Ascending aorta (tissue), 2 donors: Measurements from ENCODE around the gene GOLGA6D. TPM values are rescaled to one million over a fixed set of nuclear protein-coding genes. Genes with fewer than 3 reads are reported as not detected.
"Not testable (repeated sequence)": the region's sequence is repeated elsewhere in the genome, so short reads cannot be mapped to it uniquely, and the experiment has no call there.

ENCODE experiments used
- DNase-seq, 2 donors: peaks; one replicate each; pipeline ENCODE4 v3.0.0-alpha.2; 2019; ENCODE audit warnings: low spot score in 2 of 2
- H3K27ac ChIP-seq, 2 donors: fragments of 200-600 bp; sonication (generic); one replicate each; pipeline ENCODE4 v1.5.1; 2016 to 2017; ENCODE audit warnings: mild to moderate bottlenecking in 1 of 2
- H3K27me3 ChIP-seq: fragments of 200-600 bp; sonication (generic); one replicate; pipeline ENCODE4 v1.5.1; 2017
- H3K36me3 ChIP-seq, 2 donors: fragments of 200-600 bp; sonication (generic); one replicate each; pipeline ENCODE4 v1.5.1; 2016
- H3K4me1 ChIP-seq, 2 donors: fragments of 200-600 bp; sonication (generic); one replicate each; pipeline ENCODE4 v1.5.1; 2016 to 2017; ENCODE audit warnings: mild to moderate bottlenecking in 1 of 2
- H3K4me3 ChIP-seq, 2 donors: fragments of 200-600 bp; sonication (generic); one replicate each; pipeline ENCODE4 v1.5.1; 2016 to 2017; ENCODE audit warnings: mild to moderate bottlenecking in 1 of 2
- H3K9me3 ChIP-seq, 2 donors: fragments of 200-600 bp; sonication (generic); one replicate each; pipeline ENCODE4 v1.5.1; 2016
- CTCF ChIP-seq, 3 experiments: fragments of 200-600 bp in 2 of 3; fragments of 450-650 bp in 1 of 3; sonication (generic) in 2 of 3; IDR thresholded peaks; one replicate each; pipeline ENCODE4 v1.5.1; 2016 to 2019; ENCODE audit warnings: antibody characterized with exemption in 3 of 3, mild to moderate bottlenecking in 1 of 3, moderate library complexity in 1 of 3
- intact Hi-C: fragments of 100-400 bp; cut with DNase I; formaldehyde crosslinking; loops from one replicate; pipeline ENCODE4 v1.15.1; 2023
- total RNA-seq: library from RNA; depleted of rRNA; stranded (reverse); fragments of >200 nt; gene quantifications from one replicate; pipeline ENCODE4 v1.1.0, GENCODE V29; 2016

GOLGA6D gene
- total RNA-seq, 1 donor from 2014 or later: not detected

GRCh38 chr15:75237316-75237982, 45.2 kb upstream of the GOLGA6D start:
- no peak overlapping the region for H3K4me3 ChIP-seq
- no peak for TF ChIP-seq CTCF (IDR thresholded peaks at IDR 0.05)
- intact Hi-C loops: no loop called here
- no peaks in the 10 kb centered on the region for H3K9me3 ChIP-seq
- H3K27ac ChIP-seq: no peak overlapping the region
- DNase-seq: no peak
- no peaks in the 10 kb centered on the region for H3K36me3 ChIP-seq
- H3K4me1 ChIP-seq: no peaks in the 10 kb centered on the region
- no peaks in the 10 kb centered on the region for H3K27me3 ChIP-seq

- H3K4me3 ChIP-seq: no peak overlapping the region
- no peaks in the 10 kb centered on the region for H3K27me3 ChIP-seq
- no peaks in the 10 kb centered on the region for H3K4me1 ChIP-seq
- DNase-seq: no peak
- intact Hi-C loops: no loop called here
- no peaks in the 10 kb centered on the region for H3K9me3 ChIP-seq
- H3K36me3 ChIP-seq: no peaks in the 10 kb centered on the region
- H3K27ac ChIP-seq: no peak overlapping the region
- no peak for TF ChIP-seq CTCF (IDR thresholded peaks at IDR 0.05)
Measured at GRCh38 chr15:75238150-75238549, 44.5 kb upstream of the GOLGA6D start.

GRCh38 chr15:75245741-75246140, 36.9 kb upstream of the GOLGA6D start:
- H3K4me1 ChIP-seq, H3K27me3 ChIP-seq, H3K27ac ChIP-seq, H3K4me3 ChIP-seq, DNase-seq, H3K36me3 ChIP-seq, H3K9me3 ChIP-seq, intact Hi-C loops: not testable (repeated sequence)

- H3K36me3 ChIP-seq, intact Hi-C loops, DNase-seq, H3K9me3 ChIP-seq, H3K4me3 ChIP-seq, H3K27ac ChIP-seq, H3K27me3 ChIP-seq, H3K4me1 ChIP-seq: not testable (repeated sequence)
Measured at GRCh38 chr15:75248991-75249390, 33.6 kb upstream of the GOLGA6D start.

- Histone ChIP-seq H3K36me3 (no peaks in the 10 kb centered on the region), H3K9me3 (no peaks in the 10 kb centered on the region), H3K4me1 (no peaks in the 10 kb centered on the region), H3K27me3 (no peaks in the 10 kb centered on the region), H3K27ac (no peak overlapping the region), H3K4me3 (no peak overlapping the region)
- no peak for TF ChIP-seq CTCF (IDR thresholded peaks at IDR 0.05)
- no peak for DNase-seq
- intact Hi-C loops: no loop called here
Measured at GRCh38 chr15:75249726-75250125, 32.9 kb upstream of the GOLGA6D start.

- H3K4me3 ChIP-seq, H3K27me3 ChIP-seq, DNase-seq, H3K27ac ChIP-seq, H3K4me1 ChIP-seq, H3K36me3 ChIP-seq, intact Hi-C loops, H3K9me3 ChIP-seq: not testable (repeated sequence)
Measured at GRCh38 chr15:75251343-75251742, 31.3 kb upstream of the GOLGA6D start.

- DNase-seq, H3K4me1 ChIP-seq, H3K27ac ChIP-seq, H3K36me3 ChIP-seq, H3K27me3 ChIP-seq, H3K4me3 ChIP-seq, intact Hi-C loops, H3K9me3 ChIP-seq: not testable (repeated sequence)
Measured at GRCh38 chr15:75252285-75252684, 30.4 kb upstream of the GOLGA6D start.

GRCh38 chr15:75258034-75258433, 24.6 kb upstream of the GOLGA6D start, which contains the start of gene GOLGA6C:
Gene GOLGA6C (plus strand): TSS chr15:75258334. CDS start chr15:75258599, 265 bp downstream.
- H3K27ac ChIP-seq, H3K4me1 ChIP-seq, H3K4me3 ChIP-seq, intact Hi-C loops, DNase-seq, H3K36me3 ChIP-seq, H3K27me3 ChIP-seq, H3K9me3 ChIP-seq: not testable (repeated sequence)

GRCh38 chr15:75258620-75259343, 23.9 kb upstream of the GOLGA6D start:
- H3K36me3 ChIP-seq, H3K9me3 ChIP-seq, DNase-seq, H3K27ac ChIP-seq, H3K4me3 ChIP-seq, intact Hi-C loops, H3K4me1 ChIP-seq, H3K27me3 ChIP-seq: not testable (repeated sequence)

GRCh38 chr15:75259873-75260272, 22.8 kb upstream of the GOLGA6D start:
- H3K27ac ChIP-seq, H3K36me3 ChIP-seq, intact Hi-C loops, DNase-seq, H3K27me3 ChIP-seq, H3K4me3 ChIP-seq, H3K4me1 ChIP-seq, H3K9me3 ChIP-seq: not testable (repeated sequence)

- not testable (repeated sequence) for H3K27me3 ChIP-seq, H3K4me1 ChIP-seq, H3K9me3 ChIP-seq, H3K4me3 ChIP-seq, DNase-seq, H3K36me3 ChIP-seq, H3K27ac ChIP-seq
- intact Hi-C loops: loop anchor here (10.0 kb wide), 1 partner anchor 1149 kb away; no protein-coding TSS in a partner anchor
Measured at GRCh38 chr15:75273751-75274359, 8.8 kb upstream of the GOLGA6D start.
